HepG2 (cell line): ENCODE measurements around the gene HIPK2. TPM values are rescaled to one million over a fixed set of nuclear protein-coding genes. Genes with fewer than 3 reads are reported as not detected.

Source experiments
- CEBPG ChIP-seq: IDR thresholded peaks from 2 replicates; pipeline ENCODE4 v1.6.1; 2016
- EZH2 ChIP-seq: conservative IDR thresholded peaks from 2 replicates; pipeline ENCODE4 v1.6.1; 2012; ENCODE audit warnings: mild to moderate bottlenecking, low read depth, low read length, moderate library complexity
- FOSL2 ChIP-seq: sonication (generic); formaldehyde crosslinking; IDR thresholded peaks from 2 replicates; pipeline ENCODE4 v1.4.0; 2020; ENCODE audit warnings: missing genetic modification reagents
- GABPB1 ChIP-seq: IDR thresholded peaks from 2 replicates; pipeline ENCODE4 v1.6.1; 2016; ENCODE audit warnings: mild to moderate bottlenecking, missing genetic modification reagents, moderate library complexity, missing compliant biosample characterization
- HDAC1 ChIP-seq: sonication (generic); formaldehyde crosslinking; IDR thresholded peaks from 2 replicates; pipeline ENCODE4 v1.5.1; 2020; ENCODE audit warnings: mild to moderate bottlenecking, missing genetic modification reagents
- HNF4A ChIP-seq: sonication (generic); formaldehyde crosslinking; IDR thresholded peaks from 2 replicates; pipeline ENCODE4 v1.4.0; 2020; ENCODE audit warnings: missing genetic modification reagents
- HOXA5 ChIP-seq: sonication (generic); formaldehyde crosslinking; IDR thresholded peaks from 2 replicates; pipeline ENCODE4 v1.4.0; 2020; ENCODE audit warnings: missing genetic modification reagents
- MYC ChIP-seq: sonication (generic); formaldehyde crosslinking; IDR thresholded peaks from 2 replicates; pipeline ENCODE4 v1.9.0; 2021; ENCODE audit warnings: missing genetic modification reagents, borderline replicate concordance
- RBM22 ChIP-seq: fragments of 200-400 bp; formaldehyde crosslinking; optimal IDR thresholded peaks from 2 replicates; pipeline ENCODE3; 2017; ENCODE audit warnings: mild to moderate bottlenecking, low read length, moderate library complexity
- RFXAP ChIP-seq: sonication (generic); formaldehyde crosslinking; IDR thresholded peaks from 2 replicates; pipeline ENCODE4 v1.4.0; 2020; ENCODE audit warnings: missing genetic modification reagents, borderline replicate concordance
- RXRA ChIP-seq: sonication (generic); formaldehyde crosslinking; IDR thresholded peaks from 2 replicates; pipeline ENCODE4 v1.5.1; 2020; ENCODE audit warnings: missing genetic modification reagents
- SSRP1 ChIP-seq: IDR thresholded peaks from 2 replicates; pipeline ENCODE4 v1.6.1; 2016; ENCODE audit warnings: control low read depth
- STAG1 ChIP-seq: sonication (generic); formaldehyde crosslinking; IDR thresholded peaks from 2 replicates; pipeline ENCODE4 v1.4.0; 2020; ENCODE audit warnings: missing genetic modification reagents
- SUZ12 ChIP-seq: fragments of 150-350 bp; IDR thresholded peaks from 2 replicates; pipeline ENCODE4 v1.6.1; 2014; ENCODE audit warnings: low read depth, low read length
- TBL1XR1 ChIP-seq: fragments of 150-350 bp; IDR thresholded peaks from 2 replicates; pipeline ENCODE4 v1.6.1; 2014; ENCODE audit warnings: borderline replicate concordance, low read length; ENCODE audit not compliant: partially characterized antibody
- ZBTB38 ChIP-seq: sonication (generic); formaldehyde crosslinking; IDR thresholded peaks from 2 replicates; pipeline ENCODE4 v1.5.1; 2020; ENCODE audit warnings: mild to moderate bottlenecking, missing genetic modification reagents
- ZMYM4 ChIP-seq: sonication (generic); formaldehyde crosslinking; IDR thresholded peaks from 2 replicates; pipeline ENCODE4 v1.8.1; 2023; ENCODE audit warnings: mild to moderate bottlenecking, missing genetic modification reagents
- ZNF253 ChIP-seq: sonication (generic); formaldehyde crosslinking; IDR thresholded peaks from 2 replicates; pipeline ENCODE4 v1.8.0; 2022; ENCODE audit warnings: mild to moderate bottlenecking, missing genetic modification reagents, borderline replicate concordance
- ZNF446 ChIP-seq: sonication (generic); formaldehyde crosslinking; IDR thresholded peaks from 2 replicates; pipeline ENCODE4 v1.5.0; 2020; ENCODE audit warnings: mild to moderate bottlenecking, missing genetic modification reagents
- ZNF549 ChIP-seq: sonication (generic); formaldehyde crosslinking; IDR thresholded peaks from 2 replicates; pipeline ENCODE4 v1.5.0; 2020; ENCODE audit warnings: missing genetic modification reagents
- ZNF607 ChIP-seq: sonication (generic); formaldehyde crosslinking; IDR thresholded peaks from 2 replicates; pipeline ENCODE4 v1.5.1; 2020; ENCODE audit warnings: missing genetic modification reagents, mild to moderate bottlenecking, borderline replicate concordance
- ZNF768 ChIP-seq: sonication (generic); formaldehyde crosslinking; IDR thresholded peaks from 2 replicates; pipeline ENCODE4 v1.4.0; 2020; ENCODE audit warnings: missing genetic modification reagents
- polyA plus RNA-seq, 8 experiments: library from polyadenylated mRNA; depleted of rRNA in 3 of 8; stranded (reverse) in 7 of 8; unstranded in 1 of 8; fragments of >200 nt; fragmentation: Illumina TruSeq in 4 of 8; extraction: Trizol in 4 of 8; gene quantifications; 2 replicates each; pipeline versions ENCODE4 v1.2.1 to v1.2.3, GENCODE V29; 2011 to 2016; ENCODE audit warnings: low read depth in 4 of 8, missing spikeins in 1 of 8, mixed read lengths in 1 of 8; ENCODE audit not compliant: insufficient read depth in 1 of 8
- total RNA-seq, 5 experiments: library from RNA; depleted of rRNA; stranded (reverse); fragments of >200 nt; fragmentation: Illumina TruSeq; extraction: Trizol; gene quantifications; 2 replicates each; pipeline ENCODE4 v1.2.3, GENCODE V29; 2016; ENCODE audit warnings: low read depth in 1 of 5
- TF ChIP-seq, protein P1 (sequence below): sonication (generic); formaldehyde crosslinking; IDR thresholded peaks from 2 replicates; pipeline ENCODE4 v1.4.0; 2020; ENCODE audit warnings: mild to moderate bottlenecking, missing genetic modification reagents
- TF ChIP-seq, protein P2 (sequence below): sonication (generic); formaldehyde crosslinking; IDR thresholded peaks from 2 replicates; pipeline ENCODE4 v1.8.0; 2022; ENCODE audit warnings: missing genetic modification reagents, mild to moderate bottlenecking, borderline replicate concordance
- TF ChIP-seq, protein P3 (sequence below): IDR thresholded peaks from 2 replicates; pipeline ENCODE4 v1.6.1; 2016
- TF ChIP-seq, protein P4 (sequence below): IDR thresholded peaks from 2 replicates; pipeline ENCODE4 v1.6.1; 2016; ENCODE audit warnings: missing compliant biosample characterization, missing genetic modification reagents, borderline replicate concordance

Gene HIPK2
- total and polyA plus RNA-seq, 2 of the 13 experiments (the other 11 are each of a cell fraction or from before 2014, with no cell fraction given): 14.4 to 20.2 TPM

DNA sequence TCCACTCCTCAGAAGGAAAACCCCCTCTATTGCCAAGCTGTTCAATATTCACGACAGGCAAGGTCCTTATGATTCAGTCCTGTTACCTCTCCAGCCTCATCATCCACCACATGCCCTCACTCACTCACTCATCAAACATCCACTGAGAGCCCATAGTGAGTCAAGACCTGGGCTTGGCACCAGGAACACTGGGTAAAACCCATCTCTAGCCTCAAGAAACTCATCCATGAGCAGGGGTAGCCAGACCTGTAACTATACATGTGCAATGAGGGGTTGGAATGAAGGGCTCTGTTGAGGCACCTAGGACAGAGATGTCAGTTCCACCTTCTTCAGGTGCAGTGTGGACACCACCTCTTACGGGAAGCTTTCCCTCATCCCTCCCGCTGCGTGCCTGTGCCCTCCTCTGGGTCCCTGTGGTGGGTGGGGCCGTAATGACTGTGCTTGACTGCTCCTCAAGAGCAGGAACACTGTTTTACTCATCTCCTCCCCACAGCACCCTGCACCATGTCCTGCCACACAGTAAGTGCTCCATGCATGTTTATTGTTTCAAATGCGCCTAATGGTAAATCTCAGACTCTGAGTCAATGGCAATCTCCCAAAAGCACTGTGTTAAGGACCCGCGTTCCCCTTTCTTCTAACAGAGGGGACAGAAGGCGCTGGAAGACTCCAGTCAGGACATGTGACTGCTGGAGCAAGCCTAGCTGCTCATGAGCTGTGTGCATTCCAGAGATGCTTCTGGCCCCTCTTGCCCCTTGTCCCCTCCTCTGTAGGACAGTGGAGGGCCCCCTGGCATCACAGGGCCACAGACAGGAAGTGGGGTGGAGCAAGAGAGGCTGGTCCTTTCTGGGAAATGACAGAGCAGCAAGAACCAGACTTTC, 95.4 kb downstream of the HIPK2 start (continued):
- TF ChIP-seq ZBTB38 (CRISPR knock-in tag) (peak; percentile 14; the same call in 1 of the 2 replicates), SUZ12 (no peak), ZNF253 (CRISPR knock-in tag) (no peak), RBM22 (no peak), HOXA5 (CRISPR knock-in tag) (no peak), ZNF607 (CRISPR knock-in tag) (no peak), ZNF768 (CRISPR knock-in tag) (no peak), SSRP1 (CRISPR knock-in tag) (no peak), GABPB1 (CRISPR knock-in tag) (peak; percentile 47), RFXAP (CRISPR knock-in tag) (no peak), ZNF549 (no peak), STAG1 (0 out of 2 replicates have a peak, but pooled peaks have one; percentile 19), TBL1XR1 (no peak), MYC (CRISPR knock-in tag) (peak; percentile 40; the same call in 1 of the 2 replicates), ZMYM4 (0 out of 2 replicates have a peak, but pooled peaks have one; percentile 27), HNF4A (CRISPR knock-in tag) (0 out of 2 replicates have a peak, but pooled peaks have one; percentile 13), RXRA (CRISPR knock-in tag) (peak; percentile 32; the same call in 1 of the 2 replicates), ZNF446 (CRISPR knock-in tag) (no peak), CEBPG (peak; percentile 29; the same call in 1 of the 2 replicates), HDAC1 (CRISPR knock-in tag) (no peak), FOSL2 (CRISPR knock-in tag) (peak; percentile 31; the same call in 1 of the 2 replicates), EZH2 (no peak)
- TF ChIP-seq, protein P1, sequence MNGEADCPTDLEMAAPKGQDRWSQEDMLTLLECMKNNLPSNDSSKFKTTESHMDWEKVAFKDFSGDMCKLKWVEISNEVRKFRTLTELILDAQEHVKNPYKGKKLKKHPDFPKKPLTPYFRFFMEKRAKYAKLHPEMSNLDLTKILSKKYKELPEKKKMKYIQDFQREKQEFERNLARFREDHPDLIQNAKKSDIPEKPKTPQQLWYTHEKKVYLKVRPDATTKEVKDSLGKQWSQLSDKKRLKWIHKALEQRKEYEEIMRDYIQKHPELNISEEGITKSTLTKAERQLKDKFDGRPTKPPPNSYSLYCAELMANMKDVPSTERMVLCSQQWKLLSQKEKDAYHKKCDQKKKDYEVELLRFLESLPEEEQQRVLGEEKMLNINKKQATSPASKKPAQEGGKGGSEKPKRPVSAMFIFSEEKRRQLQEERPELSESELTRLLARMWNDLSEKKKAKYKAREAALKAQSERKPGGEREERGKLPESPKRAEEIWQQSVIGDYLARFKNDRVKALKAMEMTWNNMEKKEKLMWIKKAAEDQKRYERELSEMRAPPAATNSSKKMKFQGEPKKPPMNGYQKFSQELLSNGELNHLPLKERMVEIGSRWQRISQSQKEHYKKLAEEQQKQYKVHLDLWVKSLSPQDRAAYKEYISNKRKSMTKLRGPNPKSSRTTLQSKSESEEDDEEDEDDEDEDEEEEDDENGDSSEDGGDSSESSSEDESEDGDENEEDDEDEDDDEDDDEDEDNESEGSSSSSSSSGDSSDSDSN: no peak
- TF ChIP-seq, protein P2, sequence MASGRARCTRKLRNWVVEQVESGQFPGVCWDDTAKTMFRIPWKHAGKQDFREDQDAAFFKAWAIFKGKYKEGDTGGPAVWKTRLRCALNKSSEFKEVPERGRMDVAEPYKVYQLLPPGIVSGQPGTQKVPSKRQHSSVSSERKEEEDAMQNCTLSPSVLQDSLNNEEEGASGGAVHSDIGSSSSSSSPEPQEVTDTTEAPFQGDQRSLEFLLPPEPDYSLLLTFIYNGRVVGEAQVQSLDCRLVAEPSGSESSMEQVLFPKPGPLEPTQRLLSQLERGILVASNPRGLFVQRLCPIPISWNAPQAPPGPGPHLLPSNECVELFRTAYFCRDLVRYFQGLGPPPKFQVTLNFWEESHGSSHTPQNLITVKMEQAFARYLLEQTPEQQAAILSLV: no peak
- TF ChIP-seq, protein P3, sequence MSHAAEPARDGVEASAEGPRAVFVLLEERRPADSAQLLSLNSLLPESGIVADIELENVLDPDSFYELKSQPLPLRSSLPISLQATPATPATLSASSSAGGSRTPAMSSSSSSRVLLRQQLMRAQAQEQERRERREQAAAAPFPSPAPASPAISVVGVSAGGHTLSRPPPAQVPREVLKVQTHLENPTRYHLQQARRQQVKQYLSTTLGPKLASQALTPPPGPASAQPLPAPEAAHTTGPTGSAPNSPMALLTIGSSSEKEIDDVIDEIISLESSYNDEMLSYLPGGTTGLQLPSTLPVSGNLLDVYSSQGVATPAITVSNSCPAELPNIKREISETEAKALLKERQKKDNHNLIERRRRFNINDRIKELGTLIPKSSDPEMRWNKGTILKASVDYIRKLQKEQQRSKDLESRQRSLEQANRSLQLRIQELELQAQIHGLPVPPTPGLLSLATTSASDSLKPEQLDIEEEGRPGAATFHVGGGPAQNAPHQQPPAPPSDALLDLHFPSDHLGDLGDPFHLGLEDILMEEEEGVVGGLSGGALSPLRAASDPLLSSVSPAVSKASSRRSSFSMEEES: peak; percentile 50; the same call in 1 of the 2 replicates
- TF ChIP-seq, protein P4, sequence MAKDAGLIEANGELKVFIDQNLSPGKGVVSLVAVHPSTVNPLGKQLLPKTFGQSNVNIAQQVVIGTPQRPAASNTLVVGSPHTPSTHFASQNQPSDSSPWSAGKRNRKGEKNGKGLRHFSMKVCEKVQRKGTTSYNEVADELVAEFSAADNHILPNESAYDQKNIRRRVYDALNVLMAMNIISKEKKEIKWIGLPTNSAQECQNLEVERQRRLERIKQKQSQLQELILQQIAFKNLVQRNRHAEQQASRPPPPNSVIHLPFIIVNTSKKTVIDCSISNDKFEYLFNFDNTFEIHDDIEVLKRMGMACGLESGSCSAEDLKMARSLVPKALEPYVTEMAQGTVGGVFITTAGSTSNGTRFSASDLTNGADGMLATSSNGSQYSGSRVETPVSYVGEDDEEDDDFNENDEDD (CRISPR knock-in tag): 0 out of 2 replicates have a peak, but pooled peaks have one; percentile 21
